Smooth muscle cell (in vitro differentiated cells): ENCODE data around the gene LMO2. TPM values are rescaled to one million over a fixed set of nuclear protein-coding genes. Genes with fewer than 3 reads are reported as not detected.

Experiments
- DNase-seq: peaks from one replicate; lab custom pipeline; 2025; ENCODE audit not compliant: unreplicated experiment; lab: John Stamatoyannopoulos, UW
- H2AFZ ChIP-seq: fragments of 200-600 bp; sonication (generic); 2 replicates; pipeline ENCODE4 v1.6.0; 2016; ENCODE audit warnings: antibody characterized with exemption, low read depth, mild to moderate bottlenecking
- H3F3A ChIP-seq: fragments of 200-600 bp; sonication (generic); 2 replicates; pipeline ENCODE4 v1.6.0; 2017; ENCODE audit warnings: antibody characterized with exemption, low read depth
- H3K27ac ChIP-seq: fragments of 200-600 bp; sonication (generic); 2 replicates; pipeline ENCODE4 v1.5.1; 2016; ENCODE audit warnings: low read depth, mild to moderate bottlenecking
- H3K27me3 ChIP-seq: fragments of 200-600 bp; sonication (generic); 2 replicates; pipeline ENCODE4 v1.6.1; 2016; ENCODE audit warnings: low read depth, mild to moderate bottlenecking
- H3K36me3 ChIP-seq: fragments of 200-600 bp; sonication (generic); 2 replicates; pipeline ENCODE4 v1.5.1; 2016; ENCODE audit warnings: low read depth
- H3K4me1 ChIP-seq: fragments of 200-600 bp; sonication (generic); 2 replicates; pipeline ENCODE4 v1.5.1; 2016; ENCODE audit warnings: low read depth
- H3K4me2 ChIP-seq: fragments of 200-600 bp; sonication (generic); 2 replicates; pipeline ENCODE4 v1.6.0; 2016; ENCODE audit warnings: mild to moderate bottlenecking
- H3K4me3 ChIP-seq: fragments of 200-600 bp; sonication (generic); 2 replicates; pipeline ENCODE4 v1.5.1; 2016; ENCODE audit warnings: mild to moderate bottlenecking
- H3K79me2 ChIP-seq: fragments of 200-600 bp; sonication (generic); 2 replicates; pipeline ENCODE4 v1.6.0; 2016; ENCODE audit warnings: low read depth, mild to moderate bottlenecking
- H3K9ac ChIP-seq: fragments of 200-600 bp; sonication (generic); 2 replicates; pipeline ENCODE4 v1.6.0; 2016; ENCODE audit warnings: low read depth
- H3K9me3 ChIP-seq: fragments of 200-600 bp; sonication (generic); replicated peaks from 2 replicates; pipeline ENCODE4 v1.5.1; 2016; ENCODE audit warnings: low read depth
- H4K20me1 ChIP-seq: fragments of 200-600 bp; sonication (generic); 2 replicates; pipeline ENCODE4 v1.6.0; 2016; ENCODE audit warnings: low read depth
- CTCF ChIP-seq: fragments of 200-600 bp; sonication (generic); IDR thresholded peaks from 2 replicates; pipeline ENCODE4 v1.5.1; 2017; ENCODE audit warnings: borderline replicate concordance, mild to moderate bottlenecking, antibody characterized with exemption; ENCODE audit not compliant: insufficient read depth, poor library complexity, severe bottlenecking
- WGBS: methylation state at CpG from one replicate; pipeline ENCODE4 v1.1.7; 2016; ENCODE audit warnings: low lambda C conversion rate; 5-methylcytosine and 5-hydroxymethylcytosine counted together
- polyA plus RNA-seq: library from polyadenylated mRNA; unstranded; fragments of >200 nt; fragmentation: Nextera tagmentation; extraction: Ambion mirVana; gene quantifications from 2 replicates; pipeline ENCODE4 v1.2.1, GENCODE V29; 2016
- total RNA-seq: library from RNA; depleted of rRNA; stranded (reverse); fragments of >200 nt; gene quantifications from 2 replicates; pipeline ENCODE4 v1.2.3, GENCODE V29; 2014

Gene LMO2
- total and polyA plus RNA-seq, 2 experiments from 2014 or later = 2.7 to 3.8 TPM

- Histone ChIP-seq H3K4me3 (no peak overlapping the region), H2AFZ (no peak overlapping the region), H3K27me3 (no peaks in the 10 kb centered on the region), H3K4me1 (peaks cover 9% of the 10 kb centered on the region), H4K20me1 (no peaks in the 10 kb centered on the region), H3K9ac (no peak overlapping the region), H3K4me2 (no peak overlapping the region), H3K9me3 (no peaks in the 10 kb centered on the region), H3K79me2 (no peaks in the 10 kb centered on the region), H3K36me3 (no peaks in the 10 kb centered on the region), H3K27ac (no peak overlapping the region), H3F3A (no peaks in the 10 kb centered on the region)
- TF ChIP-seq CTCF = no peak
- WGBS = 93% methylated on average over 7 of the region's 7 CpGs
- no peak for DNase-seq
These were observed 8.4 kb upstream of the LMO2 start for GRCh38 chr11:33900159-33900840.

DNA sequence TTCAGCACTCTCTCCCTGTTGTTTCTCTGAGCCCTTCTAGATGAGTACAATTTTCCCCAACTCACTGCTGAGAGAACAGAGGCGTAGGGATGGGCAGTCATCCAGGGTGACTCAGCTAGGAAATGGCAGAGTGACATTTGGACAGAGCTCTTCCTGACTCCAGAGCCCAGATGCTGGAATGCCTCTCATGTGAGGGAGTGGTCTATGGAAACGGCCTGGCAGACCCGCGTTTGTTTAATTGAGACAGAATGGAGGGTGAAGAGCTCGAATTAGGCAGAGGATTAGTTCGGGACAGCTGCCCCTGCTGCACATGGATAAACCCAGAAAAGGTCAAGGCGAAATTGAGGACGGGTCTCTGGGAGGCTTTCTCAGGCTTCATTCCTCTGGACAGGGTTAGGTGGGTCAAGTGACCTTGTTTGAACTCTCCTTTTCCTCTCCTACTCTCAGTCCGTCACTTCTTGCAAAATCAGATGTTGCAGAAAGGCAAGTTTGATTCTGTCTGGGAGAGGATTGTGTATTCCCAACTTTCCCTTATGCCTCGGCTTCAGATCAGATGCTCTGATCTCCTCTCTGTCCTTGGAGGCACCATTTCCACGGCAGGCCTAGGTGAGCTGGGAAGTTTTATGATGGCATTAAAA lies 7.6 kb upstream of the LMO2 start:
- WGBS = 43% methylated on average over 11 of the region's 11 CpGs
- Histone ChIP-seq H3K9me3 (no peaks in the 10 kb centered on the region), H3K36me3 (no peaks in the 10 kb centered on the region), H3K4me2 (no peak overlapping the region), H4K20me1 (no peaks in the 10 kb centered on the region), H3K9ac (no peak overlapping the region), H3K27me3 (no peaks in the 10 kb centered on the region), H3K4me1 (peaks cover 9% of the 10 kb centered on the region), H2AFZ (no peak overlapping the region), H3K27ac (no peak overlapping the region), H3K4me3 (no peak overlapping the region), H3K79me2 (no peaks in the 10 kb centered on the region), H3F3A (no peaks in the 10 kb centered on the region)
- TF ChIP-seq CTCF = no peak
- no peak for DNase-seq

DNA sequence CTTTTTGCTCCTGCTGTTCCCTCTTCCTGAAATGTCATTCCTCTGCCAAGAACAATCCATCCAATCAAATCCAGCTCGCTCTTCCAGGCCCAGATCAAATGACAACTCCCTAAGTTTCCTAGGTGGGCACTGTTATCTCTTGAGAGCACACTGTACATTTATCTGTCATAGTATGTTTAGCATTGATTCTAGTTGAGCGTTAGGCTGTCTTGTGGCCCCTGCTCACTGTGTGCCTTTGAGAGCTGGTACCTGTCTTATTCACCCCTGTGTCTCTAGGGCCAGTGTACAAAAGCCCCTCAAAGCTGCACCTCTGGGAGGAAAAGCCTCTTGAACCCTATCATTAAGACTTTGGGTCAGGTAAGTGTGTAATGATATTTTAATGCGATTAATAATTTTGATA lies 7.1 kb upstream of the LMO2 start:
- 92% methylated on average over 3 of the region's 3 CpGs for WGBS
- Histone ChIP-seq H3K9ac (no peak overlapping the region), H3K27ac (no peak overlapping the region), H3K9me3 (no peaks in the 10 kb centered on the region), H3K27me3 (no peaks in the 10 kb centered on the region), H3K79me2 (no peaks in the 10 kb centered on the region), H4K20me1 (no peaks in the 10 kb centered on the region), H3F3A (no peaks in the 10 kb centered on the region), H3K4me1 (peaks cover 8% of the 10 kb centered on the region), H3K4me3 (no peak overlapping the region), H3K4me2 (peak overlapping the region; percentile 7), H2AFZ (no peak overlapping the region), H3K36me3 (no peaks in the 10 kb centered on the region)
- DNase-seq = no peak
- no peak for TF ChIP-seq CTCF
